DND-41 (cell line): ENCODE measurements around the gene SPARC.

Experiments
- ATAC-seq: fragments of 200-7000 bp; cut with Tn5 transposase; 3 replicates; pipeline ENCODE4 v1.9.1; 2021; ENCODE audit warnings: low read depth; ENCODE audit not compliant: insufficient read depth
- DNase-seq: peaks from one replicate; pipeline ENCODE4 v3.0.0-alpha.2; 2020
- H2AFZ ChIP-seq: 2 replicates; pipeline ENCODE4 v1.6.0; 2012; ENCODE audit warnings: low read depth, low read length
- H3K27ac ChIP-seq: 2 replicates; pipeline ENCODE4 v1.5.1; 2012; ENCODE audit warnings: low read length, inconsistent platforms
- H3K27me3 ChIP-seq: fragments of 200-600 bp; sonication (generic); 2 replicates; pipeline ENCODE4 v1.6.0; 2012; ENCODE audit warnings: low read length, mild to moderate bottlenecking, inconsistent platforms; ENCODE audit not compliant: insufficient read depth, poor library complexity
- H3K36me3 ChIP-seq: 2 replicates; pipeline ENCODE4 v1.5.1; 2012; ENCODE audit warnings: low read length, inconsistent platforms; ENCODE audit not compliant: insufficient read depth
- H3K4me1 ChIP-seq: 2 replicates; pipeline ENCODE4 v1.5.1; 2012; ENCODE audit warnings: mild to moderate bottlenecking, low read length; ENCODE audit not compliant: insufficient read depth
- H3K4me2 ChIP-seq: 2 replicates; pipeline ENCODE4 v1.6.0; 2012; ENCODE audit warnings: mild to moderate bottlenecking, moderate library complexity, low read length, inconsistent platforms; ENCODE audit not compliant: insufficient read depth
- H3K4me3 ChIP-seq, 2 experiments: fragments of 200-600 bp in 1 of 2; shearing (Covaris generic) in 1 of 2; 2 replicates each; pipeline ENCODE4 v1.5.1; 2012 to 2016; ENCODE audit warnings: inconsistent platforms in 2 of 2, low read length in 2 of 2, mild to moderate bottlenecking in 2 of 2, low read depth in 1 of 2, moderate library complexity in 1 of 2
- H3K79me2 ChIP-seq: 2 replicates; pipeline ENCODE4 v1.6.0; 2012; ENCODE audit warnings: low read length, inconsistent platforms; ENCODE audit not compliant: insufficient read depth
- H3K9ac ChIP-seq: 2 replicates; pipeline ENCODE4 v1.6.0; 2012; ENCODE audit warnings: low read depth, mild to moderate bottlenecking, inconsistent platforms, low read length, moderate library complexity
- H3K9me3 ChIP-seq: 2 replicates; pipeline ENCODE4 v1.5.1; 2012; ENCODE audit warnings: low read length, moderate library complexity, mild to moderate bottlenecking, inconsistent platforms; ENCODE audit not compliant: insufficient read depth, severe bottlenecking
- H4K20me1 ChIP-seq: 2 replicates; pipeline ENCODE4 v1.6.0; 2012; ENCODE audit warnings: low read length; ENCODE audit not compliant: insufficient read depth
- EZH2 ChIP-seq: IDR thresholded peaks from 3 replicates; pipeline ENCODE4 v1.6.1; 2012; ENCODE audit warnings: borderline replicate concordance, low read depth, mild to moderate bottlenecking, moderate library complexity, low read length, inconsistent platforms; ENCODE audit not compliant: severe bottlenecking
- TF ChIP-seq, protein P1 (sequence below): IDR thresholded peaks from 2 replicates; pipeline ENCODE4 v1.5.1; 2012; ENCODE audit warnings: borderline replicate concordance, low read length, moderate library complexity, mild to moderate bottlenecking; ENCODE audit not compliant: poor library complexity, severe bottlenecking; ENCODE audit errors: extremely low read depth

The SPARC gene

DNA sequence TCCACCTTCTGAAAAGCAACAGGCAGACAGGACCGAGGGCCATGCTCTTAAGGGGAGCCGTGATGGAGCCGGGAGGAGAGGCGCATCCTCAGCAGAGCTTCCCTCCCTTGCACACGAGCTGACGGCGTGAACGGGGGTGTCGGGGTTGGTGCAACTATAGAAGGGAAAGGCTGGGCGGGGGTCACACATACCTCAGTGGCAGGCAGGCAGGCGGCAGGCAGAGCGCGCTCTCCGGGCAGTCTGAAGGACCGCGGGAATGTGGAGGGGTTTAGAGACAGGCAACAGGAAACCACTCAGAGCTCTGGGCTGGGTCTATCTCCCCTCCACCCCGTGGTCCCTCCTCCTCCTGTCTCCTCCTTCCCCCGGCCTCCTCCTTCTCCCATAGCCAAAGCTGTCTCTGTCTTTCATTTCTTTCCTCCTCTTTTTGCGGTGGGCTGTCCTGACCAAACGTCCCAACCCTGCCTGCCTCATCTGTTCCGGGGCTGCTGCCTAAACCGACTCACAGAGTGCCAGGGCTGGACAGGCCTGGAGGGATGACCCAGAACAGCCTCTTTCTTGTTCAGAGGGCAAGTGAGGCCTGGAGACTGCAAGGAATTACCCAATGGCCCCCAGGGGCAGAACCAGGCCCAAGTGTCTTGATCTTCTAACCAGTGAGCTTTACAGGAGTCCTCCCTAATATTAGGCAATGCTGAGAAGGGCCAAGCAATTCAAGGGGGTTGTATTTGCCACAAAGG is at the start of gene SPARC:
Gene SPARC, minus strand, starts transcription at position 242 of the 734 bp plus-strand sequence. CDS start 10,727 bp downstream, outside the sequence.
- Histone ChIP-seq H3K27ac (no peak within 1 kb of the TSS; the same call in 1 of the 2 replicates), H3K36me3 (no peaks in the 10 kb centered on the region), H3K9ac (peak within 1 kb of the TSS; percentile 34), H2AFZ (peak within 1 kb of the TSS; percentile 65), H3K4me3 (peak within 1 kb of the TSS in 1 of 2 experiments; percentile 57; a peak in 3 of 4 replicates), H3K4me2 (peak within 1 kb of the TSS; percentile 69), H3K9me3 (no peaks in the 10 kb centered on the region), H3K4me1 (peaks cover 18% of the 10 kb centered on the region), H3K27me3 (peaks cover 27% of the 10 kb centered on the region), H3K79me2 (no peaks in the 10 kb centered on the region), H4K20me1 (no peaks in the 10 kb centered on the region)
- ATAC-seq (peak; percentile 100), DNase-seq (peak; percentile 73)
- TF ChIP-seq, protein P1, sequence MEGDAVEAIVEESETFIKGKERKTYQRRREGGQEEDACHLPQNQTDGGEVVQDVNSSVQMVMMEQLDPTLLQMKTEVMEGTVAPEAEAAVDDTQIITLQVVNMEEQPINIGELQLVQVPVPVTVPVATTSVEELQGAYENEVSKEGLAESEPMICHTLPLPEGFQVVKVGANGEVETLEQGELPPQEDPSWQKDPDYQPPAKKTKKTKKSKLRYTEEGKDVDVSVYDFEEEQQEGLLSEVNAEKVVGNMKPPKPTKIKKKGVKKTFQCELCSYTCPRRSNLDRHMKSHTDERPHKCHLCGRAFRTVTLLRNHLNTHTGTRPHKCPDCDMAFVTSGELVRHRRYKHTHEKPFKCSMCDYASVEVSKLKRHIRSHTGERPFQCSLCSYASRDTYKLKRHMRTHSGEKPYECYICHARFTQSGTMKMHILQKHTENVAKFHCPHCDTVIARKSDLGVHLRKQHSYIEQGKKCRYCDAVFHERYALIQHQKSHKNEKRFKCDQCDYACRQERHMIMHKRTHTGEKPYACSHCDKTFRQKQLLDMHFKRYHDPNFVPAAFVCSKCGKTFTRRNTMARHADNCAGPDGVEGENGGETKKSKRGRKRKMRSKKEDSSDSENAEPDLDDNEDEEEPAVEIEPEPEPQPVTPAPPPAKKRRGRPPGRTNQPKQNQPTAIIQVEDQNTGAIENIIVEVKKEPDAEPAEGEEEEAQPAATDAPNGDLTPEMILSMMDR: peak; percentile 6
- TF ChIP-seq EZH2: no peak

DNA sequence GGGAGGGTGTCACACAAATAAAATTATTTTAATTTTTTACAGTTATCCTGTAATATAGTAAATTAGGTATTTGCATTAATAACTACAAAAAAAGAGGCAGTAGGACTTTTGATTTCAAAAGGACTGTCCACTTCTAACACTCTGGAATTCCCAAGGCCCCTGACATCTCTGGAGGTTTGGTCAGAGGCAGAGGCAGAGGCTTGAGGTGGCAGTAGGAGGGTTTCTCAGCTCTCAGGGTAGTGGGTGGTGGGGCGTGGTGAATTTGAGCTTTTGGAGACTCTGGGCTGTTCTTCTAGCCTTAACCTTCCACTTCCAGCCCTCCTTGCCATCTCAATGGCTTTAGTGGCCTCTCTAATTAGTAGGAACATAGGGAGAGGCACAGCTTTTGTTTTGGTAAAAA is 48.9 kb upstream of the SPARC start:
- TF ChIP-seq, protein P1: no peak
- Histone ChIP-seq H3K79me2 (no peaks in the 10 kb centered on the region), H3K27ac (no peak overlapping the region), H3K4me3 (no peak overlapping the region), H3K36me3 (no peaks in the 10 kb centered on the region), H4K20me1 (0 out of 2 replicates have a peak, but pooled peaks cover 3% of the 10 kb centered on the region), H3K9me3 (no peaks in the 10 kb centered on the region), H2AFZ (no peak overlapping the region), H3K9ac (no peak overlapping the region), H3K4me2 (no peak overlapping the region), H3K4me1 (no peaks in the 10 kb centered on the region), H3K27me3 (no peaks in the 10 kb centered on the region)
- no peak for ATAC-seq
- no peak for DNase-seq

GRCh38 chr5:151734064-151734408 is 47.3 kb upstream of the SPARC start:
- Histone ChIP-seq H4K20me1 (0 out of 2 replicates have a peak, but pooled peaks cover 3% of the 10 kb centered on the region), H3K4me1 (no peaks in the 10 kb centered on the region), H3K27ac (no peak overlapping the region), H3K79me2 (no peaks in the 10 kb centered on the region), H3K9me3 (no peaks in the 10 kb centered on the region), H3K27me3 (no peaks in the 10 kb centered on the region), H3K36me3 (no peaks in the 10 kb centered on the region), H3K4me3 (no peak overlapping the region), H3K4me2 (no peak overlapping the region), H3K9ac (no peak overlapping the region), H2AFZ (no peak overlapping the region)
- DNase-seq (no peak), ATAC-seq (no peak)
- no peak for TF ChIP-seq EZH2
- TF ChIP-seq, protein P1: no peak
